Thyroid gland (tissue), 4 donors: ENCODE results near the gene CA10.

ENCODE experiments used
- CTCF ChIP-seq, 6 experiments: fragments of 200-600 bp in 3 of 6; fragments of 450-650 bp in 3 of 6; sonication (generic) in 3 of 6; IDR thresholded peaks; one replicate each; pipeline ENCODE4 v1.5.1; 2016 to 2019; ENCODE audit warnings: antibody characterized with exemption in 6 of 6, mild to moderate bottlenecking in 2 of 6, inconsistent platforms in 1 of 6, moderate library complexity in 1 of 6
- POLR2A ChIP-seq, 2 donors: fragments of 450-650 bp; IDR thresholded peaks; one replicate each; pipeline ENCODE4 v1.6.1; 2017; ENCODE audit warnings: antibody characterized with exemption in 2 of 2, mild to moderate bottlenecking in 2 of 2, moderate library complexity in 1 of 2

GRCh38 chr17:52047086-52047485, 111.4 kb downstream of the CA10 start:
- TF ChIP-seq CTCF (IDR thresholded peaks at IDR 0.05) (no peak), POLR2A (IDR thresholded peaks at IDR 0.05) (no peak)
